G401.6 (cell line): ENCODE data around the gene SNX7.

ENCODE experiments used
- FAIRE-seq: peaks from 2 replicates; lab custom pipeline; 2012; peaks lifted over from hg19 to GRCh38; lab: Jason Lieb, UNC

Gene SNX7

GRCh38 chr1:98781906-98782305 is 120.4 kb downstream of the SNX7 start:
- no peak for FAIRE-seq

- FAIRE-seq: no peak
These were observed 122.3 kb downstream of the SNX7 start for GRCh38 chr1:98783821-98784220.

- no peak for FAIRE-seq
These were observed 130.0 kb downstream of the SNX7 start for GRCh38 chr1:98791498-98791897.

- FAIRE-seq: no peak
These were observed 130.6 kb downstream of the SNX7 start for GRCh38 chr1:98792123-98792522.

- FAIRE-seq: no peak
These were observed 131.6 kb downstream of the SNX7 start for GRCh38 chr1:98793136-98793535.

- FAIRE-seq: no peak
These were observed 132.8 kb downstream of the SNX7 start for GRCh38 chr1:98794196-98794886.

GRCh38 chr1:98796049-98796448 is 134.5 kb downstream of the SNX7 start:
- no peak for FAIRE-seq

- FAIRE-seq: no peak
These were observed 136.0 kb downstream of the SNX7 start for GRCh38 chr1:98797506-98797905.
